Spleen (tissue), 11 donors: ENCODE results near the gene KRT71. TPM values are rescaled to one million over a fixed set of nuclear protein-coding genes. Genes with fewer than 3 reads are reported as not detected.
A peak's percentile ranks its signal among the peaks of the same experiment; 100 is the strongest.

Source experiments
- DNase-seq: peaks from one replicate; pipeline ENCODE4 v3.0.0-alpha.2; 2020
- H3K27ac ChIP-seq, 8 donors: fragments of 200-600 bp; sonication (generic) in 7 of 8; 1 replicate in 4 of 8; 2 replicates in 4 of 8; pipeline versions ENCODE4 v1.5.0 to v1.8.0; 2016 to 2021; ENCODE audit warnings: inconsistent platforms in 4 of 8, mild to moderate bottlenecking in 4 of 8, moderate library complexity in 1 of 8
- H3K27me3 ChIP-seq, 7 donors: fragments of 200-600 bp; sonication (generic) in 6 of 7; replicated peaks in 1 of 7; 1 replicate in 4 of 7; 2 replicates in 3 of 7; pipeline versions ENCODE4 v1.5.0 to v1.8.0; 2016 to 2021; ENCODE audit warnings: inconsistent platforms in 3 of 7, mild to moderate bottlenecking in 1 of 7
- H3K36me3 ChIP-seq, 6 donors: fragments of 200-600 bp; sonication (generic) in 5 of 6; 1 replicate in 4 of 6; 2 replicates in 2 of 6; pipeline versions ENCODE4 v1.5.0 to v1.8.0; 2016 to 2021; ENCODE audit warnings: inconsistent platforms in 2 of 6
- H3K4me1 ChIP-seq, 6 donors: fragments of 200-600 bp; sonication (generic) in 5 of 6; 1 replicate in 3 of 6; 2 replicates in 3 of 6; pipeline versions ENCODE4 v1.5.0 to v1.8.0; 2016 to 2021; ENCODE audit warnings: inconsistent platforms in 3 of 6
- H3K4me3 ChIP-seq, 8 donors: fragments of 200-600 bp; sonication (generic) in 7 of 8; 1 replicate in 4 of 8; 2 replicates in 4 of 8; pipeline versions ENCODE4 v1.5.0 to v1.8.0; 2016 to 2021; ENCODE audit warnings: inconsistent platforms in 4 of 8, mild to moderate bottlenecking in 4 of 8, moderate library complexity in 2 of 8
- H3K9me3 ChIP-seq, 8 donors: fragments of 200-600 bp; sonication (generic) in 7 of 8; 1 replicate in 4 of 8; 2 replicates in 4 of 8; pipeline versions ENCODE4 v1.5.0 to v1.8.0; 2016 to 2021; ENCODE audit warnings: inconsistent platforms in 4 of 8
- CTCF ChIP-seq, 11 experiments: fragments of 200-600 bp in 7 of 11; fragments of 450-650 bp in 4 of 11; sonication (generic) in 4 of 11; IDR thresholded peaks in 8 of 11; conservative IDR thresholded peaks in 3 of 11; 1 replicate in 7 of 11; 2 replicates in 4 of 11; pipeline versions ENCODE4 v1.4.0 to v1.8.0; 2016 to 2021; ENCODE audit warnings: antibody characterized with exemption in 11 of 11, inconsistent platforms in 4 of 11, mild to moderate bottlenecking in 1 of 11
- POLR2A ChIP-seq, 3 donors: fragments of 450-650 bp; IDR thresholded peaks; one replicate each; pipeline ENCODE4 v1.5.1; 2017; ENCODE audit warnings: antibody characterized with exemption in 3 of 3, mild to moderate bottlenecking in 1 of 3
- POLR2AphosphoS5 ChIP-seq, 3 donors: sonication (generic); formaldehyde crosslinking; IDR thresholded peaks; one replicate each; pipeline ENCODE4 v1.5.1; 2017; ENCODE audit warnings: antibody characterized with exemption in 3 of 3
- WGBS, 5 donors: extraction: QIAGEN DNeasy Blood & Tissue Kit in 3 of 5; methylation state at CpG; one replicate each; pipeline versions ENCODE4 v1.1.5 to v1.1.7; 2013 to 2018; 5-methylcytosine and 5-hydroxymethylcytosine counted together
- intact Hi-C: fragments of 100-400 bp; cut with DNase I; formaldehyde crosslinking; loops from one replicate; pipeline ENCODE4 v1.15.0; 2023; ENCODE audit warnings: low total_unique reads
- polyA plus RNA-seq, 3 donors: library from polyadenylated mRNA; stranded (reverse); fragments of 200-250 nt; gene quantifications; one replicate each; pipeline ENCODE4 v1.2.1, GENCODE V29; 2013
- total RNA-seq, 7 donors: library from RNA; depleted of rRNA in 3 of 7; stranded (reverse); fragments of >200 nt in 3 of 7; fragmentation: NEBNext Ultra II Directional in 4 of 7; extraction: Animal tissue kit (Norgen Biotek cat#: 25700) in 4 of 7; gene quantifications; one replicate each; pipeline versions ENCODE4 v1.1.0 to v1.2.1, GENCODE V29; 2016 to 2021
- donor health status: healthy with polysubstance abuse.
- donor health status: DM: no; HTN: no; CAD: no; lungs with moderate emphysema.
- donor health status: DM: no; HTN: no; CAD: no.
- donor health status: Bipolar disorder and iron deficiency.
- donor health status: healthy.
- donor health status: DM: no; HTN: no; CAD: no.
- donor health status: DM: yes; HTN: yes; CAD: no.

Gene KRT71
- total and polyA plus RNA-seq, 10 donors, result not detected

DNA sequence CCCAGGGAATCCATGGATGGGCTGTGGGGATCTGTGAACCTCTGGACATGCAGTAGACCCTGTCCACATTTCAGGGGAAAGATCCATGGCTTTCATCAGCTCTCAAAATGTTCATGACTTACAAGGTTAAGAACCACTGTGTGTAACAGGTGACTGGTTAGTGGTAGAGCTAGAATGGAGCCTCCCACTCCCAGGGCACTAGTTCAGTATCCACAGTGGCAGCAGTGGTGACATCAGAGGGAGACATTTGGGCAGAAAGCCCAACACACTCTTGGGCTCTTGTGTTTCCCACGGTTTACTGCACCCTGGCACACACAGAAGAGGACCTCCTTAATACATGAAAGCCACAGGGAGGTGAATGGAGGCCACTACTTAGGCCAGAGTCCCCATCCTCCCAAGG lies 11.6 kb upstream of the KRT71 start:
- no peak overlapping the region for H3K27ac ChIP-seq
- H3K27me3 ChIP-seq, result peaks cover 0 to 43% (median 0%) of the 10 kb centered on the region in 7 donors
- WGBS, 5 donors, result 27 to 70% (median 50%) methylated on average over 1 of the region's 1 CpG
- no peaks in the 10 kb centered on the region for H3K4me1 ChIP-seq
- intact Hi-C loops, result no loop called here
- DNase-seq, result no peak
- no peaks in the 10 kb centered on the region for H3K9me3 ChIP-seq
- H3K36me3 ChIP-seq, result no peaks in the 10 kb centered on the region
- TF ChIP-seq POLR2A (IDR thresholded peaks at IDR 0.05) (no peak), POLR2AphosphoS5 (IDR thresholded peaks at IDR 0.05) (no peak), CTCF (IDR thresholded peaks at IDR 0.05 in 8 of 11, conservative IDR thresholded peaks at IDR 0.05 in 3 of 11) (no peak)
- no peak overlapping the region for H3K4me3 ChIP-seq

DNA sequence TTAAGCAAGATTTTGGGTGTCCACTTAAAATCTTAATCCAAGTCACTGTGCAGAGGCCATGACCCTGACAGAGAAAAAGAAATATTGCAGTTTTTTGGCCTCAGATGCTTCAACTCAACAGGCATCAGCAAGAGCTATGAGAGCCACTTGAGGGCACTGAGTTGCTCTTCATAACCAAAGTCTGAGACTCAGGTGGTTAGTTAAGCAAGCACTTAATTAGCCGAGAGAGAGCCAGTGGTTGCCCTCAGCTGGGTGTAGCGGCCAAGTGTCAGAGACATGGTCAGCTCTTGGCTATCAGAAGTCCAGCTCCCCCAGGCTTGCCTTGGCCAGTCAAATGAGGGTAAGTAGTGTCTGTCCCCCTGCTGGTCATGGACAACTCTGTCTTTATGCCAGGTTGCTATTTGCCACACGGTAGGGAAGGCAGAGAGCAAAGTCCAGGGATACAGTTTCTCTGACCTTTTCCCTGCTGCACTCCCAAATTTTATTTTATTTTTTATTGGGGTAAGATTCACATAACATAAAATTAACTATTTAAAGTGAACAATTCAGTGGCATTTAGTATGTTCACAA lies 9.0 kb upstream of the KRT71 start:
- peak; percentile 18 for DNase-seq
- no peaks in the 10 kb centered on the region for H3K36me3 ChIP-seq
- intact Hi-C loops, result no loop called here
- TF ChIP-seq POLR2AphosphoS5 (IDR thresholded peaks at IDR 0.05) (no peak), CTCF (IDR thresholded peaks at IDR 0.05 in 8 of 11, conservative IDR thresholded peaks at IDR 0.05 in 3 of 11) (peak in 1 of 11 experiments; percentile 12)
- no peaks in the 10 kb centered on the region for H3K9me3 ChIP-seq
- no peaks in the 10 kb centered on the region for H3K4me1 ChIP-seq
- no peak overlapping the region for H3K4me3 ChIP-seq
- peaks cover 0 to 41% (median 0%) of the 10 kb centered on the region in 7 donors for H3K27me3 ChIP-seq
- no peak overlapping the region for H3K27ac ChIP-seq
- 61 to 73% (median 71%) methylated on average over 3 of the region's 3 CpGs for WGBS, 5 donors

DNA sequence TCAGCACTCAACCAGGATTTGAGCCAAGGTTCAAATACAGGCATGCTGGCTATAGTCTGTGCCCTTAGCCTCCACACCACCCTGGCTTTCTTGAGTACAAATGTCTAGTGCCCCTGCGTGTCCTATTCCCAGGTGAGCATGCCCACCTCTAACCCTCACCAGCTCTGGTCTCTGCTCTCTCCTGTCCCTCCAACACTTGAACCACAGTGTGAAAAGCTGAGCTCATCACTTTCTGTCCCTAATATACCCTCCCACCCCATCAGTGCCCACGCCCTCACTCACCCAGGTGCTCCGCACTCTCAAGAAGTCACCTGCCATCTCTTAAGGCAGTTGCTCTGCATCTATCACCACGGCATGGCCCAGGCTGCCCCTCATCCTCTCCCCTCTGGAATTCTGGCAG lies 7.0 kb upstream of the KRT71 start:
- intact Hi-C loops, result no loop called here
- Histone ChIP-seq H3K4me1 (no peaks in the 10 kb centered on the region), H3K36me3 (no peaks in the 10 kb centered on the region), H3K27me3 (peaks cover 0 to 36% (median 0%) of the 10 kb centered on the region in 7 donors), H3K27ac (no peak overlapping the region), H3K4me3 (no peak overlapping the region), H3K9me3 (no peaks in the 10 kb centered on the region)
- TF ChIP-seq CTCF (IDR thresholded peaks at IDR 0.05 in 8 of 11, conservative IDR thresholded peaks at IDR 0.05 in 3 of 11), result no peak
- TF ChIP-seq POLR2A (IDR thresholded peaks at IDR 0.05), result no peak
- no peak for TF ChIP-seq POLR2AphosphoS5 (IDR thresholded peaks at IDR 0.05)
- 75 to 89% (median 79%) methylated on average over 4 of the region's 4 CpGs for WGBS, 5 donors
- no peak for DNase-seq

DNA sequence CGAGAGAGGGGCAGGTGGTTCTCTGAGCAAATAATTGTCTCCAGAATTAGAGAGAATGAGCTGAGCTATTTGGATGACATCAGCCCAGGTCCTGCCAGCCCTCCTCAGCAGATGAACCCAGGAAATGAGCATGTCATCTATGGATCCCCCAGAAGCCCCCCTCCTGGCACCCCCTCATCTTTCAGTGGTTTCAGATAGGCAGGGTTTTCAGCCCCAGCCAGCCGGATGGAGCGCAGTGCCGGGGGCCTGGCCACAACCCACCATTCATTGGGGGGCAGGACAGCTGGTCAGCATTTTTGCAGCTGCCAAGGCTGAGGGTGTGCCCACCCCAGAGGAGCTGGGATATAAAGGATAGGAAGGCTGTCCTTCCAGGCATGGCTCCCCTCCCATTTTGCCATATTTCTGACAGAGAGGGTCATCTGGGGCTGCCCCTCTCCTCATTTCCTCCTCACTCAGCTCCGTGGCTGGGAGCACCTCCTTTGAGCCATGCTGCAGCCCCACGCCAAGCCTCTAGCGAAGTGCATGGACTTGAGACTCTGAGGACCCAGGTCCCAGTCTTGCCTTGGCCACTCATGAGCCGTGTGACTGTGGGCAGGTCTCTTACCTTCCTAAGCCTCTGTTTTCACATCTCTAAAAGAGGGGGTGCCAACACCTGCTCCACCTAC lies 6.0 kb upstream of the KRT71 start:
- TF ChIP-seq POLR2AphosphoS5 (IDR thresholded peaks at IDR 0.05) (no peak), POLR2A (IDR thresholded peaks at IDR 0.05) (no peak), CTCF (IDR thresholded peaks at IDR 0.05 in 8 of 11, conservative IDR thresholded peaks at IDR 0.05 in 3 of 11) (no peak)
- Histone ChIP-seq H3K4me3 (no peak overlapping the region), H3K27me3 (peaks cover 0 to 35% (median 0%) of the 10 kb centered on the region in 7 donors), H3K36me3 (no peaks in the 10 kb centered on the region), H3K4me1 (no peaks in the 10 kb centered on the region), H3K27ac (peak overlapping the region in 1 of 8 donors; percentile 20), H3K9me3 (no peaks in the 10 kb centered on the region)
- WGBS, 5 donors, result 60 to 82% (median 76%) methylated on average over 6 to 8 of the region's 8 CpGs
- DNase-seq, result peak; percentile 72
- intact Hi-C loops, result no loop called here
